GM21447 (cell line): ENCODE measurements around the gene NELL1.
"Not testable (repeated sequence)": the region's sequence is repeated elsewhere in the genome, so short reads cannot be mapped to it uniquely, and the experiment has no call there.

Source experiments
- ATAC-seq: cut with Tn5 transposase; IDR thresholded peaks from one replicate; pipeline ENCODE4 v1.9.1; 2021; ENCODE audit not compliant: unreplicated experiment

Gene NELL1

GRCh38 chr11:21177379-21177778 lies 508.0 kb downstream of the NELL1 start:
- ATAC-seq: no peak

GRCh38 chr11:21179770-21180169 lies 510.4 kb downstream of the NELL1 start:
- ATAC-seq: no peak

- no peak for ATAC-seq
These were observed 510.8 kb downstream of the NELL1 start for GRCh38 chr11:21180182-21180581.

- ATAC-seq: no peak
These were observed 516.6 kb downstream of the NELL1 start for GRCh38 chr11:21185959-21186358.

GRCh38 chr11:21190181-21190580 lies 520.8 kb downstream of the NELL1 start:
- ATAC-seq: no peak

GRCh38 chr11:21195995-21196394 lies 526.6 kb downstream of the NELL1 start:
- no peak for ATAC-seq

GRCh38 chr11:21198498-21198897 lies 529.1 kb downstream of the NELL1 start:
- no peak for ATAC-seq

- no peak for ATAC-seq
These were observed 535.8 kb downstream of the NELL1 start for GRCh38 chr11:21205205-21205604.

- ATAC-seq: no peak
These were observed 556.5 kb downstream of the NELL1 start for GRCh38 chr11:21225860-21226259.

GRCh38 chr11:21229224-21229623 lies 559.8 kb downstream of the NELL1 start:
- no peak for ATAC-seq

GRCh38 chr11:21250196-21250595 lies 580.8 kb downstream of the NELL1 start:
- ATAC-seq: no peak

- no peak for ATAC-seq
These were observed 584.7 kb downstream of the NELL1 start for GRCh38 chr11:21254055-21254454.

- ATAC-seq: no peak
These were observed 585.4 kb downstream of the NELL1 start for GRCh38 chr11:21254790-21255189.

GRCh38 chr11:21257461-21257860 lies 588.1 kb downstream of the NELL1 start:
- ATAC-seq: no peak

- no peak for ATAC-seq
These were observed 589.0 kb downstream of the NELL1 start for GRCh38 chr11:21258414-21258813.

GRCh38 chr11:21260101-21260500 lies 590.7 kb downstream of the NELL1 start:
- no peak for ATAC-seq

- no peak for ATAC-seq
These were observed 593.6 kb downstream of the NELL1 start for GRCh38 chr11:21262992-21263391.

GRCh38 chr11:21264125-21264524 lies 594.7 kb downstream of the NELL1 start:
- ATAC-seq: no peak

- no peak for ATAC-seq
These were observed 598.6 kb downstream of the NELL1 start for GRCh38 chr11:21268036-21268435.

- ATAC-seq: not testable (repeated sequence)
These were observed 602.8 kb downstream of the NELL1 start for GRCh38 chr11:21272139-21272538.

GRCh38 chr11:21278840-21279239 lies 609.5 kb downstream of the NELL1 start:
- ATAC-seq: no peak

GRCh38 chr11:21285104-21285503 lies 615.7 kb downstream of the NELL1 start:
- ATAC-seq: no peak

- no peak for ATAC-seq
These were observed 620.3 kb downstream of the NELL1 start for GRCh38 chr11:21289686-21290085.

GRCh38 chr11:21295508-21295907 lies 626.1 kb downstream of the NELL1 start:
- ATAC-seq: no peak
